ENCODE results near the gene ACTL6B. TPM values are rescaled to one million over a fixed set of nuclear protein-coding genes. Genes with fewer than 3 reads are reported as not detected.

Gene ACTL6B
- total and polyA plus RNA-seq, 2 of the 13 experiments (the other 11 are each of a cell fraction or from before 2014, with no cell fraction given) = not detected

DNA sequence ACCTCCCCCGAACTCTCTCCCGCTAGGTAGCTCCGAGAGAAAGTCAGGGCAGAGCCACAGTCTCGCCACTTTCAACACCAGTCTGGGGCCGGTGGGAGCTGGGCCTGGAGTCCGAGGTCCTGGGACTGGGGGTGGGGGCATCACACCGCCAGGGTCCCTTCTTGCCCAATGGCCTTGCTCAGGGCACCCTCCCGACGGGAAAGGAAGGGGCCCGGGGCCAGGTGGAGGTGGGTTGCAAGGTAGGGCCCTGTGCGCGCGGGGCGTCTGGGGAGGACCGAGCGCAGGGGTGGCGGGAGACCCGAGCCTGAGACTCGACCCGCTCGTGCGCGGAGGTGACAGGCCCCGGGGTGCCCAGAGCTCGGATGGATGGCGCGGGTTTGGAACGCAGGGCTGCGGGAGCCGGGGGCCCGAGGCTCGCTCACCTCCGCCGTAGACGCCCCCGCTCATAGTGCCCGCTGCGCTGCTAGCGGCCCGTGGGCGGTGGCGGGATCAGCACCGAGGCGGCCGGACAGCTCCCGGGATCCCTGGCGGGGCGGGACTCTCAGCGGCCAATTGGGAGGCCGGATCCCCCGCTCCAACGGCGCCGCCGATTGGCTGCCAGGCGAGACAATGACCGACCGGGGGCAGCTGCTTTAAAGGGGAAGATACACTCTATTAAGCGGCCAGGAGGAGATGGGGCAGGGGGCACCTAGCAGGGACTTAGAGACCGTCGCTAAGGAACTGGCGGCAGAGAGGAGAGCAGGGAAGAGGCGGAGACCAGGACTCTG is at the start of gene ACTL6B (continued):
- TF ChIP-seq, protein P1, sequence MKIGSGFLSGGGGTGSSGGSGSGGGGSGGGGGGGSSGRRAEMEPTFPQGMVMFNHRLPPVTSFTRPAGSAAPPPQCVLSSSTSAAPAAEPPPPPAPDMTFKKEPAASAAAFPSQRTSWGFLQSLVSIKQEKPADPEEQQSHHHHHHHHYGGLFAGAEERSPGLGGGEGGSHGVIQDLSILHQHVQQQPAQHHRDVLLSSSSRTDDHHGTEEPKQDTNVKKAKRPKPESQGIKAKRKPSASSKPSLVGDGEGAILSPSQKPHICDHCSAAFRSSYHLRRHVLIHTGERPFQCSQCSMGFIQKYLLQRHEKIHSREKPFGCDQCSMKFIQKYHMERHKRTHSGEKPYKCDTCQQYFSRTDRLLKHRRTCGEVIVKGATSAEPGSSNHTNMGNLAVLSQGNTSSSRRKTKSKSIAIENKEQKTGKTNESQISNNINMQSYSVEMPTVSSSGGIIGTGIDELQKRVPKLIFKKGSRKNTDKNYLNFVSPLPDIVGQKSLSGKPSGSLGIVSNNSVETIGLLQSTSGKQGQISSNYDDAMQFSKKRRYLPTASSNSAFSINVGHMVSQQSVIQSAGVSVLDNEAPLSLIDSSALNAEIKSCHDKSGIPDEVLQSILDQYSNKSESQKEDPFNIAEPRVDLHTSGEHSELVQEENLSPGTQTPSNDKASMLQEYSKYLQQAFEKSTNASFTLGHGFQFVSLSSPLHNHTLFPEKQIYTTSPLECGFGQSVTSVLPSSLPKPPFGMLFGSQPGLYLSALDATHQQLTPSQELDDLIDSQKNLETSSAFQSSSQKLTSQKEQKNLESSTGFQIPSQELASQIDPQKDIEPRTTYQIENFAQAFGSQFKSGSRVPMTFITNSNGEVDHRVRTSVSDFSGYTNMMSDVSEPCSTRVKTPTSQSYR (CRISPR knock-in tag; IDR thresholded peaks at IDR 0.05; ENCODE audit: borderline replicate concordance) = peak; percentile 58; the same call in 1 of the 2 replicates
- TF ChIP-seq NFYC (CRISPR knock-in tag; IDR thresholded peaks at IDR 0.05) = peak; percentile 78
- no peak for TF ChIP-seq ZNF629 (CRISPR knock-in tag; conservative IDR thresholded peaks at IDR 0.05)
- peak; percentile 92 for TF ChIP-seq HBP1 (CRISPR knock-in tag; IDR thresholded peaks at IDR 0.05; ENCODE audit: low read depth)
- no peak for TF ChIP-seq NPAS2 (CRISPR knock-in tag; IDR thresholded peaks at IDR 0.05; ENCODE audit: borderline replicate concordance)
- TF ChIP-seq SPEN (CRISPR knock-in tag; IDR thresholded peaks at IDR 0.05; ENCODE audit: low read depth) = peak; percentile 39; the same call in 1 of the 2 replicates
- TF ChIP-seq ZSCAN30 (CRISPR knock-in tag; IDR thresholded peaks at IDR 0.05) = 0 out of 2 replicates have a peak, but pooled peaks have one; percentile 81
- no peak for TF ChIP-seq GABPA (IDR thresholded peaks at IDR 0.05; ENCODE audit: low read depth, low read length)
- no peak for TF ChIP-seq GABPA (CRISPR knock-in tag; IDR thresholded peaks at IDR 0.05; ENCODE audit: low read depth)
- peak; percentile 90; the same call in 1 of the 2 replicates for TF ChIP-seq ZSCAN9 (CRISPR knock-in tag; IDR thresholded peaks at IDR 0.05; ENCODE audit: borderline replicate concordance)
- TF ChIP-seq, protein P2, sequence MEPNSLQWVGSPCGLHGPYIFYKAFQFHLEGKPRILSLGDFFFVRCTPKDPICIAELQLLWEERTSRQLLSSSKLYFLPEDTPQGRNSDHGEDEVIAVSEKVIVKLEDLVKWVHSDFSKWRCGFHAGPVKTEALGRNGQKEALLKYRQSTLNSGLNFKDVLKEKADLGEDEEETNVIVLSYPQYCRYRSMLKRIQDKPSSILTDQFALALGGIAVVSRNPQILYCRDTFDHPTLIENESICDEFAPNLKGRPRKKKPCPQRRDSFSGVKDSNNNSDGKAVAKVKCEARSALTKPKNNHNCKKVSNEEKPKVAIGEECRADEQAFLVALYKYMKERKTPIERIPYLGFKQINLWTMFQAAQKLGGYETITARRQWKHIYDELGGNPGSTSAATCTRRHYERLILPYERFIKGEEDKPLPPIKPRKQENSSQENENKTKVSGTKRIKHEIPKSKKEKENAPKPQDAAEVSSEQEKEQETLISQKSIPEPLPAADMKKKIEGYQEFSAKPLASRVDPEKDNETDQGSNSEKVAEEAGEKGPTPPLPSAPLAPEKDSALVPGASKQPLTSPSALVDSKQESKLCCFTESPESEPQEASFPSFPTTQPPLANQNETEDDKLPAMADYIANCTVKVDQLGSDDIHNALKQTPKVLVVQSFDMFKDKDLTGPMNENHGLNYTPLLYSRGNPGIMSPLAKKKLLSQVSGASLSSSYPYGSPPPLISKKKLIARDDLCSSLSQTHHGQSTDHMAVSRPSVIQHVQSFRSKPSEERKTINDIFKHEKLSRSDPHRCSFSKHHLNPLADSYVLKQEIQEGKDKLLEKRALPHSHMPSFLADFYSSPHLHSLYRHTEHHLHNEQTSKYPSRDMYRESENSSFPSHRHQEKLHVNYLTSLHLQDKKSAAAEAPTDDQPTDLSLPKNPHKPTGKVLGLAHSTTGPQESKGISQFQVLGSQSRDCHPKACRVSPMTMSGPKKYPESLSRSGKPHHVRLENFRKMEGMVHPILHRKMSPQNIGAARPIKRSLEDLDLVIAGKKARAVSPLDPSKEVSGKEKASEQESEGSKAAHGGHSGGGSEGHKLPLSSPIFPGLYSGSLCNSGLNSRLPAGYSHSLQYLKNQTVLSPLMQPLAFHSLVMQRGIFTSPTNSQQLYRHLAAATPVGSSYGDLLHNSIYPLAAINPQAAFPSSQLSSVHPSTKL (CRISPR knock-in tag; IDR thresholded peaks at IDR 0.05) = peak; percentile 60
- no peak for TF ChIP-seq PRPF4 (IDR thresholded peaks at IDR 0.05; ENCODE audit: low read depth, low read length, poor library complexity, severe bottlenecking)
- TF ChIP-seq ZNF138 (CRISPR knock-in tag; IDR thresholded peaks at IDR 0.05; ENCODE audit: low read depth) = peak; percentile 81
- peak; percentile 33; the same call in 1 of the 2 replicates for TF ChIP-seq MIER3 (CRISPR knock-in tag; IDR thresholded peaks at IDR 0.05; ENCODE audit: borderline replicate concordance)
- TF ChIP-seq NFYB (CRISPR knock-in tag; IDR thresholded peaks at IDR 0.05) = peak; percentile 72
- peak; percentile 80; the same call in 1 of the 2 replicates for TF ChIP-seq ZNF879 (CRISPR knock-in tag; IDR thresholded peaks at IDR 0.05)
